ENCODE measurements around the gene TAL1. TPM values are rescaled to one million over a fixed set of nuclear protein-coding genes. Genes with fewer than 3 reads are reported as not detected.

Gene TAL1
- total and polyA plus RNA-seq, 2 of the 13 experiments (the other 11 are each of a cell fraction or from before 2014, with no cell fraction given), result 0.05 TPM; not detected in 1

DNA sequence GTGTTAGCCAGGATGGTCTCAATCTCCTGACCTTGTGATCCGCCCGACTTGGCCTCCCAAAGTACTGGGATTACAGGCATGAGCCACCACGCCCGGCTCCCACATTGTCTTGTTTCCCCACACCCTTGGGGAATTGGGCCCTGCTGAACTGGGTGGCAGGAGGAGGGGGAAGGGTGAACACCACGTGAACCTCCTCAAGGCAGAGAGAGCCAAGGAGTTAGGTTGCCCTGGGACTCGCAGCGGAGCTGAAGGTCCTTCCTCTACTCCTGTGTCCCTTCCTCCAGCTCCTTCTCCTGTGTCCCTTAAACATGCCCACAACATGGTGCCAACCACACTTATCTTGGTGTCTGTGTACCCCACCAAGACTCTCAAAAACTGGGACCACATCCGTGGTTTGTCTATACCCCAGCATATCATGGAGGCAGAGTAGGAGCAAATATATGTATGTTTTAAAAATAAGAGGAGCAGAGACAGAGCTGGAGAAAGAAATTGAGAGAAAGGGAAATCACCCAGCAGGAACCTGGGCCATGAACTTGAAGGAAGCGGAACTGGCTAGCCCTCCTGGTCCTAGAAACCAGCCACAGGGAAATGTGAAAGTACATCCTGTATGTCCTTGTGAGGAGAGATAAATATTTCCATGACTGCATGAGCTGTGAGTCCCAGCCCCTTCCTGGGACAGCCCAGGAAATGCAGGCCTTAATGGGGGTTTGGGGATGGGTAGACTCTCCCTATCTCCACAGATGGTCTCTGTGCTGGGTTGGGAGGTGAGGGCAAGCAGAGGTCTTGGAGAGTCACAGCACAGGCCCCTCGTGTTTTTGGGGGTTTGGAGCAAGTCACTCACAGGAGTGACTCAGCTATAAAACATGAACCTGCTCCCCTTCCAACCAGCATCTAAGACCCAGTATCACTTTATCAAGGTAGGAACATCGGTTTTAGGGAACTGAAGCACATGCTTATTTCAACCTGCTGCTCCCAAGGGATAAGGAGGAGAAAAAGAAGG is 9.4 kb upstream of the TAL1 start:
- POLR2A ChIA-PET, result interaction anchor here (1.0 kb wide), 1 partner anchor 49 kb away, joined by 3 read pairs; no protein-coding TSS in a partner anchor
- Histone ChIP-seq H3K79me2 (ENCODE audit: insufficient read depth, low read length) (no peaks in the 10 kb centered on the region), H4K20me1 (ENCODE audit: insufficient read depth, low read length) (no peaks in the 10 kb centered on the region), H3K9ac (ENCODE audit: insufficient read depth, low read depth, low read length) (no peak overlapping the region), H3K4me3 (replicated peaks in 1 of 3; ENCODE audit: insufficient read depth in 1 of 3, low read depth in 2 of 3, low read length in 3 of 3) (no peak overlapping the region), H3K27me3 (ENCODE audit: control insufficient read depth in 1 of 2, insufficient read depth in 2 of 2, low read length in 2 of 2) (peaks cover under 1 to 40% of the 10 kb centered on the region in 2 experiments), H3K4me1 (ENCODE audit: insufficient read depth, low read length) (peaks cover 15% of the 10 kb centered on the region), H3K27ac (ENCODE audit: extremely low read length, insufficient read depth, low read length) (no peak overlapping the region), H2AFZ (ENCODE audit: low read length) (peak overlapping the region; percentile 78), H3K36me3 (replicated peaks in 1 of 2; ENCODE audit: control insufficient read depth in 1 of 2, insufficient read depth in 2 of 2, low read length in 2 of 2) (no peaks in the 10 kb centered on the region), H3K9me3 (ENCODE audit: low read length) (no peaks in the 10 kb centered on the region), H3K4me2 (ENCODE audit: low read depth, low read length) (peak overlapping the region; percentile 4; the same call in 1 of the 2 replicates)
- in situ Hi-C loops (cut with HindIII; ENCODE audit: extremely low pct_ligation_motif_present, low pct_unique_long_range_greater_than_20kb), result no loop called here
- ATAC-seq, result no peak
- no peak for FAIRE-seq
- no TSS peak for BruUV-seq (replicated peaks)
- intact Hi-C loops (cut with micrococcal nuclease; ENCODE audit: unreplicated experiment), result no loop called here
- WGBS (ENCODE audit: low lambda C conversion rate), result 32% methylated on average over 11 of the region's 11 CpGs
- no peak for DNase-seq (ENCODE audit: low spot score)
- TF ChIP-seq SIX1 (CRISPR knock-in tag; IDR thresholded peaks at IDR 0.05; ENCODE audit: borderline replicate concordance) (no peak), NFE2L2 (IDR thresholded peaks at IDR 0.05; ENCODE audit: low read length) (peak; percentile 19; the same call in 1 of the 2 replicates)
- CTCF ChIA-PET (ENCODE audit: low intra/inter-chr PET ratio, low total read pairs), result no interaction called here

DNA sequence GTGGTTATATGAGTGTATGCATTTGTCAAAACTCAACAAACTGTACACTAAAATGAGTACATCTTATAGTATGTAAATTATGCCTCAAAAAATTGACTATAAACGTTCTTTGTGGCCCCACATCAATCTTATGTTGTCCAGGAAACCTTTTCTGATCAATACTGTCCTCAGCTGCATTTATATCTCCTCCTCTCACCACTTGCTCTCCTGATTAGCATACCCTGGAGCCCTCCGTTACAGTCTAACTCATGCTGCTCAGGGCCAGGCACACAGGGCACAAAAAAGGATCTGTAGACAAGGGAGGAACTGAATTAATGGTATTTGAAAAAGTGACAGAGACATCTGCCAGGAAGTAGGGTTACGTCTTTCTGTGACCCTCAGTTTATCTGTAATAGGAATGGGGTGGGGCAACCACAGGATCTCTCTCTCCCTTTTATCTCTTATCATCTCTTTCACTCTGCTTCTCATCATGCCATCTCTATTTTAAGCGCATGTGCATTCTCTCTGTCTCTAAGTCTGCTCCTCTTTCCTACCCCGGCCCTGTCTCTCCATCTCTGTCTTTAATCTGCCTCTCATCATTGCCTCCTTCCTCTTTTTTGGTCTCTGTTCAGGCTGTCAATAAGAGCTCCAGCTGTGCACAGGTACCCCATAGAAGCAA is 7.0 kb upstream of the TAL1 start:
- Histone ChIP-seq H4K20me1 (ENCODE audit: insufficient read depth, low read length) (no peaks in the 10 kb centered on the region), H3K4me1 (ENCODE audit: insufficient read depth, low read length) (peaks cover 27% of the 10 kb centered on the region), H3K79me2 (ENCODE audit: insufficient read depth, low read length) (no peaks in the 10 kb centered on the region), H3K36me3 (replicated peaks in 1 of 2; ENCODE audit: control insufficient read depth in 1 of 2, insufficient read depth in 2 of 2, low read length in 2 of 2) (no peaks in the 10 kb centered on the region), H2AFZ (ENCODE audit: low read length) (no peak overlapping the region), H3K27ac (ENCODE audit: extremely low read length, insufficient read depth, low read length) (no peak overlapping the region), H3K9me3 (ENCODE audit: low read length) (no peaks in the 10 kb centered on the region), H3K9ac (ENCODE audit: insufficient read depth, low read depth, low read length) (no peak overlapping the region), H3K4me3 (replicated peaks in 1 of 3; ENCODE audit: insufficient read depth in 1 of 3, low read depth in 2 of 3, low read length in 3 of 3) (no peak overlapping the region), H3K27me3 (ENCODE audit: control insufficient read depth in 1 of 2, insufficient read depth in 2 of 2, low read length in 2 of 2) (peaks cover 3 to 61% of the 10 kb centered on the region in 2 experiments), H3K4me2 (ENCODE audit: low read depth, low read length) (no peak overlapping the region)
- no TSS peak for BruUV-seq (replicated peaks)
- ATAC-seq (no peak), DNase-seq (ENCODE audit: low spot score) (no peak), FAIRE-seq (no peak)
- CTCF ChIA-PET (ENCODE audit: low intra/inter-chr PET ratio, low total read pairs), result no interaction called here
- POLR2A ChIA-PET, result no interaction called here
- in situ Hi-C loops (cut with HindIII; ENCODE audit: extremely low pct_ligation_motif_present, low pct_unique_long_range_greater_than_20kb) (no loop called here), intact Hi-C loops (cut with micrococcal nuclease; ENCODE audit: unreplicated experiment) (no loop called here)
- WGBS (ENCODE audit: low lambda C conversion rate), result 23% methylated on average over 5 of the region's 5 CpGs
- TF ChIP-seq HNF4G (IDR thresholded peaks at IDR 0.05; ENCODE audit: borderline replicate concordance, low read depth, low read length) (no peak), HNF4G (CRISPR knock-in tag; IDR thresholded peaks at IDR 0.05; ENCODE audit: borderline replicate concordance, low read depth) (no peak), ZNF510 (CRISPR knock-in tag; IDR thresholded peaks at IDR 0.05; ENCODE audit: low read depth) (no peak), KLF16 (CRISPR knock-in tag; IDR thresholded peaks at IDR 0.05) (no peak), CAMTA2 (CRISPR knock-in tag; IDR thresholded peaks at IDR 0.05; ENCODE audit: borderline replicate concordance) (no peak), ZNF776 (CRISPR knock-in tag; IDR thresholded peaks at IDR 0.05) (no peak), PHF20 (CRISPR knock-in tag; IDR thresholded peaks at IDR 0.05) (no peak), GTF2F1 (IDR thresholded peaks at IDR 0.05; ENCODE audit: low read length) (no peak), NCOA5 (CRISPR knock-in tag; IDR thresholded peaks at IDR 0.05) (no peak)
- TF ChIP-seq, protein P1, sequence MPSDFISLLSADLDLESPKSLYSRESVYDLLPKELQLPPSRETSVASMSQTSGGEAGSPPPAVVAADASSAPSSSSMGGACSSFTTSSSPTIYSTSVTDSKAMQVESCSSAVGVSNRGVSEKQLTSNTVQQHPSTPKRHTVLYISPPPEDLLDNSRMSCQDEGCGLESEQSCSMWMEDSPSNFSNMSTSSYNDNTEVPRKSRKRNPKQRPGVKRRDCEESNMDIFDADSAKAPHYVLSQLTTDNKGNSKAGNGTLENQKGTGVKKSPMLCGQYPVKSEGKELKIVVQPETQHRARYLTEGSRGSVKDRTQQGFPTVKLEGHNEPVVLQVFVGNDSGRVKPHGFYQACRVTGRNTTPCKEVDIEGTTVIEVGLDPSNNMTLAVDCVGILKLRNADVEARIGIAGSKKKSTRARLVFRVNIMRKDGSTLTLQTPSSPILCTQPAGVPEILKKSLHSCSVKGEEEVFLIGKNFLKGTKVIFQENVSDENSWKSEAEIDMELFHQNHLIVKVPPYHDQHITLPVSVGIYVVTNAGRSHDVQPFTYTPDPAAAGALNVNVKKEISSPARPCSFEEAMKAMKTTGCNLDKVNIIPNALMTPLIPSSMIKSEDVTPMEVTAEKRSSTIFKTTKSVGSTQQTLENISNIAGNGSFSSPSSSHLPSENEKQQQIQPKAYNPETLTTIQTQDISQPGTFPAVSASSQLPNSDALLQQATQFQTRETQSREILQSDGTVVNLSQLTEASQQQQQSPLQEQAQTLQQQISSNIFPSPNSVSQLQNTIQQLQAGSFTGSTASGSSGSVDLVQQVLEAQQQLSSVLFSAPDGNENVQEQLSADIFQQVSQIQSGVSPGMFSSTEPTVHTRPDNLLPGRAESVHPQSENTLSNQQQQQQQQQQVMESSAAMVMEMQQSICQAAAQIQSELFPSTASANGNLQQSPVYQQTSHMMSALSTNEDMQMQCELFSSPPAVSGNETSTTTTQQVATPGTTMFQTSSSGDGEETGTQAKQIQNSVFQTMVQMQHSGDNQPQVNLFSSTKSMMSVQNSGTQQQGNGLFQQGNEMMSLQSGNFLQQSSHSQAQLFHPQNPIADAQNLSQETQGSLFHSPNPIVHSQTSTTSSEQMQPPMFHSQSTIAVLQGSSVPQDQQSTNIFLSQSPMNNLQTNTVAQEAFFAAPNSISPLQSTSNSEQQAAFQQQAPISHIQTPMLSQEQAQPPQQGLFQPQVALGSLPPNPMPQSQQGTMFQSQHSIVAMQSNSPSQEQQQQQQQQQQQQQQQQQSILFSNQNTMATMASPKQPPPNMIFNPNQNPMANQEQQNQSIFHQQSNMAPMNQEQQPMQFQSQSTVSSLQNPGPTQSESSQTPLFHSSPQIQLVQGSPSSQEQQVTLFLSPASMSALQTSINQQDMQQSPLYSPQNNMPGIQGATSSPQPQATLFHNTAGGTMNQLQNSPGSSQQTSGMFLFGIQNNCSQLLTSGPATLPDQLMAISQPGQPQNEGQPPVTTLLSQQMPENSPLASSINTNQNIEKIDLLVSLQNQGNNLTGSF (CRISPR knock-in tag; IDR thresholded peaks at IDR 0.05), result no peak
